K562 (cell line): ENCODE measurements around the gene SLC2A4RG. TPM values are rescaled to one million over a fixed set of nuclear protein-coding genes. Genes with fewer than 3 reads are reported as not detected.
A peak's percentile ranks its signal among the peaks of the same experiment; 100 is the strongest.

Experiments
- ARHGAP35 ChIP-seq: fragments of 450-650 bp; IDR thresholded peaks from 2 replicates; pipeline ENCODE4 v1.6.1; 2018; ENCODE audit not compliant: partially characterized antibody
- ARID1B ChIP-seq: fragments of 450-650 bp; IDR thresholded peaks from 2 replicates; pipeline ENCODE4 v1.6.1; 2016; ENCODE audit warnings: antibody characterized with exemption, mild to moderate bottlenecking, inconsistent platforms
- CC2D1A ChIP-seq: fragments of 450-650 bp; IDR thresholded peaks from 2 replicates; pipeline ENCODE4 v1.6.1; 2017; ENCODE audit warnings: mild to moderate bottlenecking
- CREM ChIP-seq: IDR thresholded peaks from 2 replicates; pipeline ENCODE4 v1.6.1; 2014; ENCODE audit warnings: antibody characterized with exemption, low read depth
- DIDO1 ChIP-seq: fragments of 450-650 bp; IDR thresholded peaks from 2 replicates; pipeline ENCODE4 v1.6.1; 2016; ENCODE audit warnings: low read depth, missing biosample characterization, missing genetic modification characterization
- DMBX1 ChIP-seq: fragments of 250-450 bp; sonication (Bioruptor Pico); IDR thresholded peaks from 2 replicates; pipeline ENCODE4 v1.8.0; 2022; ENCODE audit warnings: inconsistent platforms, mild to moderate bottlenecking, moderate library complexity, borderline replicate concordance
- GATAD2A ChIP-seq: fragments of 450-650 bp; IDR thresholded peaks from 2 replicates; pipeline ENCODE4 v1.6.1; 2017
- NFATC3 ChIP-seq: fragments of 450-650 bp; IDR thresholded peaks from 2 replicates; pipeline ENCODE4 v1.6.1; 2017; ENCODE audit warnings: mild to moderate bottlenecking
- NFE2 ChIP-seq: IDR thresholded peaks from 2 replicates; pipeline ENCODE4 v1.6.1; 2014; ENCODE audit warnings: antibody characterized with exemption, low read depth
- NFE2L1 ChIP-seq: fragments of 450-650 bp; IDR thresholded peaks from 2 replicates; pipeline ENCODE4 v1.6.1; 2016; ENCODE audit warnings: missing genetic modification characterization, low read depth, mild to moderate bottlenecking, missing compliant biosample characterization, moderate library complexity, borderline replicate concordance
- NFIX ChIP-seq: fragments of 250-450 bp; sonication (Bioruptor Pico); IDR thresholded peaks from 2 replicates; pipeline ENCODE4 v1.4.0; 2020; ENCODE audit warnings: low read depth, mild to moderate bottlenecking, moderate library complexity
- PPARD ChIP-seq: fragments of 250-450 bp; sonication (Bioruptor Pico); IDR thresholded peaks from 2 replicates; pipeline ENCODE4 v1.8.0; 2022; ENCODE audit warnings: inconsistent platforms, mild to moderate bottlenecking, moderate library complexity
- SAP30 ChIP-seq: fragments of 200-600 bp; sonication (generic); IDR thresholded peaks from 2 replicates; pipeline ENCODE4 v1.6.1; 2012; ENCODE audit warnings: borderline replicate concordance, low read depth, mild to moderate bottlenecking, moderate library complexity, low read length, control low read depth, inconsistent platforms; ENCODE audit not compliant: insufficient read depth, poor library complexity, severe bottlenecking
- ZNF436 ChIP-seq: fragments of 250-450, 450-650 bp; sonication (Bioruptor Pico); formaldehyde crosslinking; IDR thresholded peaks from 2 replicates; pipeline ENCODE4 v1.7.0; 2020; ENCODE audit warnings: mild to moderate bottlenecking
- polyA plus RNA-seq, 8 experiments: library from polyadenylated mRNA; depleted of rRNA in 4 of 8; stranded (reverse) in 5 of 8; unstranded in 3 of 8; fragments of >200 nt; fragmentation: Nextera tagmentation in 2 of 8; fragmentation: Illumina TruSeq in 1 of 8; extraction: Ambion mirVana in 2 of 8; extraction: Trizol in 1 of 8; gene quantifications; 2 replicates each; pipeline versions ENCODE4 v1.2.1 to v1.2.3, GENCODE V29; 2011 to 2014; ENCODE audit warnings: inconsistent platforms in 1 of 8, missing spikeins in 1 of 8
- total RNA-seq, 7 experiments: library from RNA; depleted of rRNA in 6 of 7; stranded (reverse); fragments of >200 nt in 6 of 7; fragmentation: Illumina TruSeq in 2 of 7; extraction: Trizol in 2 of 7; gene quantifications; 2 replicates each; pipeline versions ENCODE4 v1.2.1 to v1.2.3, GENCODE V29; 2011 to 2021; ENCODE audit warnings: low replicate concordance in 1 of 7
- TF ChIP-seq, protein P1 (sequence below): IDR thresholded peaks from 2 replicates; pipeline ENCODE4 v1.6.1; 2014; ENCODE audit warnings: antibody characterized with exemption
- TF ChIP-seq, protein P2 (sequence below): IDR thresholded peaks from 3 replicates; pipeline ENCODE4 v1.6.1; 2011; ENCODE audit warnings: borderline replicate concordance, mild to moderate bottlenecking; ENCODE audit not compliant: insufficient read length, insufficient read depth
- TF ChIP-seq, protein P3 (sequence below): fragments of 200-800 bp; sonication (Bioruptor generic); IDR thresholded peaks from 2 replicates; pipeline ENCODE4 v1.6.1; 2017; ENCODE audit warnings: missing genetic modification characterization, missing compliant biosample characterization
- TF ChIP-seq, protein P4 (sequence below): fragments of 150-350 bp; conservative IDR thresholded peaks from 2 replicates; pipeline ENCODE4 v1.6.1; 2014; ENCODE audit warnings: low read length
- TF ChIP-seq, protein P5 (sequence below): fragments of 250-450 bp; sonication (Bioruptor Pico); IDR thresholded peaks from 2 replicates; pipeline ENCODE4 v1.5.0; 2021; ENCODE audit warnings: mild to moderate bottlenecking, borderline replicate concordance

SLC2A4RG gene
- total and polyA plus RNA-seq, 9 of the 15 experiments (the other 6 are each of a cell fraction or from before 2014, with no cell fraction given): 0.34 to 97.3 (median 26.5) TPM

DNA sequence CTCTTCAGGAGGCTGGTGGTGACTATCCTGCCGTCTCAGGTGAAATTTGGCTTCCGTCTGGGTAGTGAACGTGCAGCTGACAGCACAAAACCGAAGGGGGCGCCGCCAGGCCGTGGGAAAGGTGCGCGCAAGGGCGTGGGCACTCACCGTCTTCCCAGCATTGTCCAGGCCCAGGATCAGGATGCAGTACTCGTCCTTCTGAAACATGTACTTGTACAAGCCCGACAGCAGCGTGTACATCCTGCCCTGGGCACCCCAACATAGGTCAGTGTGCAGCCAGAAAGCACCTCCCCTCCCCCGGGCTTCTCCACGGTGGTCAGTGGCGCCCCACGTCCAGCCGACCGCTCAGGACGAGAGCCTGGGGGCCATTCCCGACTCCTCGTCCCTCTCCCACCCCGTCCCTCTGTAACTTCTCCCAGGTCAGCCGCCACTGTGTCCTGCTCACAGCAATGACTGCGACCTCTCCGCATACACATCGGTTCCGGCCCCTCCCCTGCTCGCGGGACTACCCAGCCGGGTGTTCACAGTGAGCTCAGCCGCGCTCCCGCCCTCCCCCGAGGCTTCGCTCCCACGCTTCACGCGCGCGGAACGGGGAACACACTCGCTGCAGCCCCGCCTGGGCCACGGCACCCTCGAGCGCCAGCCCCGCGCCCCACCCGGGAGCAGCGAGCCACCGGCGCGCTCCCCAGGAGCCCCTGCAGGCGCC lies 32.6 kb upstream of the SLC2A4RG start (continued):
- TF ChIP-seq, protein P1, sequence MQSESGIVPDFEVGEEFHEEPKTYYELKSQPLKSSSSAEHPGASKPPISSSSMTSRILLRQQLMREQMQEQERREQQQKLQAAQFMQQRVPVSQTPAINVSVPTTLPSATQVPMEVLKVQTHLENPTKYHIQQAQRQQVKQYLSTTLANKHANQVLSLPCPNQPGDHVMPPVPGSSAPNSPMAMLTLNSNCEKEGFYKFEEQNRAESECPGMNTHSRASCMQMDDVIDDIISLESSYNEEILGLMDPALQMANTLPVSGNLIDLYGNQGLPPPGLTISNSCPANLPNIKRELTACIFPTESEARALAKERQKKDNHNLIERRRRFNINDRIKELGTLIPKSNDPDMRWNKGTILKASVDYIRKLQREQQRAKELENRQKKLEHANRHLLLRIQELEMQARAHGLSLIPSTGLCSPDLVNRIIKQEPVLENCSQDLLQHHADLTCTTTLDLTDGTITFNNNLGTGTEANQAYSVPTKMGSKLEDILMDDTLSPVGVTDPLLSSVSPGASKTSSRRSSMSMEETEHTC: no peak
- TF ChIP-seq, protein P2, sequence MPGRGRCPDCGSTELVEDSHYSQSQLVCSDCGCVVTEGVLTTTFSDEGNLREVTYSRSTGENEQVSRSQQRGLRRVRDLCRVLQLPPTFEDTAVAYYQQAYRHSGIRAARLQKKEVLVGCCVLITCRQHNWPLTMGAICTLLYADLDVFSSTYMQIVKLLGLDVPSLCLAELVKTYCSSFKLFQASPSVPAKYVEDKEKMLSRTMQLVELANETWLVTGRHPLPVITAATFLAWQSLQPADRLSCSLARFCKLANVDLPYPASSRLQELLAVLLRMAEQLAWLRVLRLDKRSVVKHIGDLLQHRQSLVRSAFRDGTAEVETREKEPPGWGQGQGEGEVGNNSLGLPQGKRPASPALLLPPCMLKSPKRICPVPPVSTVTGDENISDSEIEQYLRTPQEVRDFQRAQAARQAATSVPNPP: no peak
- TF ChIP-seq, protein P3, sequence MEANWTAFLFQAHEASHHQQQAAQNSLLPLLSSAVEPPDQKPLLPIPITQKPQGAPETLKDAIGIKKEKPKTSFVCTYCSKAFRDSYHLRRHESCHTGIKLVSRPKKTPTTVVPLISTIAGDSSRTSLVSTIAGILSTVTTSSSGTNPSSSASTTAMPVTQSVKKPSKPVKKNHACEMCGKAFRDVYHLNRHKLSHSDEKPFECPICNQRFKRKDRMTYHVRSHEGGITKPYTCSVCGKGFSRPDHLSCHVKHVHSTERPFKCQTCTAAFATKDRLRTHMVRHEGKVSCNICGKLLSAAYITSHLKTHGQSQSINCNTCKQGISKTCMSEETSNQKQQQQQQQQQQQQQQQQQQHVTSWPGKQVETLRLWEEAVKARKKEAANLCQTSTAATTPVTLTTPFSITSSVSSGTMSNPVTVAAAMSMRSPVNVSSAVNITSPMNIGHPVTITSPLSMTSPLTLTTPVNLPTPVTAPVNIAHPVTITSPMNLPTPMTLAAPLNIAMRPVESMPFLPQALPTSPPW (CRISPR knock-in tag): peak; percentile 65
- TF ChIP-seq NFE2 (no peak), ARHGAP35 (no peak), PPARD (CRISPR knock-in tag) (no peak), SAP30 (peak; percentile 45), DIDO1 (tag) (no peak), NFATC3 (no peak), DMBX1 (CRISPR knock-in tag) (no peak), GATAD2A (0 out of 2 replicates have a peak, but pooled peaks have one; percentile 41), CC2D1A (peak; percentile 75), ZNF436 (CRISPR knock-in tag) (no peak), NFE2L1 (tag) (no peak), ARID1B (peak; percentile 40; the same call in 1 of the 2 replicates), NFIX (CRISPR knock-in tag) (no peak), CREM (peak; percentile 77)
- TF ChIP-seq, protein P4, sequence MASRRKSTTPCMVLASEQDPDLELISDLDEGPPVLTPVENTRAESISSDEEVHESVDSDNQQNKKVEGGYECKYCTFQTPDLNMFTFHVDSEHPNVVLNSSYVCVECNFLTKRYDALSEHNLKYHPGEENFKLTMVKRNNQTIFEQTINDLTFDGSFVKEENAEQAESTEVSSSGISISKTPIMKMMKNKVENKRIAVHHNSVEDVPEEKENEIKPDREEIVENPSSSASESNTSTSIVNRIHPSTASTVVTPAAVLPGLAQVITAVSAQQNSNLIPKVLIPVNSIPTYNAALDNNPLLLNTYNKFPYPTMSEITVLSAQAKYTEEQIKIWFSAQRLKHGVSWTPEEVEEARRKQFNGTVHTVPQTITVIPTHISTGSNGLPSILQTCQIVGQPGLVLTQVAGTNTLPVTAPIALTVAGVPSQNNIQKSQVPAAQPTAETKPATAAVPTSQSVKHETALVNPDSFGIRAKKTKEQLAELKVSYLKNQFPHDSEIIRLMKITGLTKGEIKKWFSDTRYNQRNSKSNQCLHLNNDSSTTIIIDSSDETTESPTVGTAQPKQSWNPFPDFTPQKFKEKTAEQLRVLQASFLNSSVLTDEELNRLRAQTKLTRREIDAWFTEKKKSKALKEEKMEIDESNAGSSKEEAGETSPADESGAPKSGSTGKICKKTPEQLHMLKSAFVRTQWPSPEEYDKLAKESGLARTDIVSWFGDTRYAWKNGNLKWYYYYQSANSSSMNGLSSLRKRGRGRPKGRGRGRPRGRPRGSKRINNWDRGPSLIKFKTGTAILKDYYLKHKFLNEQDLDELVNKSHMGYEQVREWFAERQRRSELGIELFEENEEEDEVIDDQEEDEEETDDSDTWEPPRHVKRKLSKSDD: no peak
- TF ChIP-seq, protein P5, sequence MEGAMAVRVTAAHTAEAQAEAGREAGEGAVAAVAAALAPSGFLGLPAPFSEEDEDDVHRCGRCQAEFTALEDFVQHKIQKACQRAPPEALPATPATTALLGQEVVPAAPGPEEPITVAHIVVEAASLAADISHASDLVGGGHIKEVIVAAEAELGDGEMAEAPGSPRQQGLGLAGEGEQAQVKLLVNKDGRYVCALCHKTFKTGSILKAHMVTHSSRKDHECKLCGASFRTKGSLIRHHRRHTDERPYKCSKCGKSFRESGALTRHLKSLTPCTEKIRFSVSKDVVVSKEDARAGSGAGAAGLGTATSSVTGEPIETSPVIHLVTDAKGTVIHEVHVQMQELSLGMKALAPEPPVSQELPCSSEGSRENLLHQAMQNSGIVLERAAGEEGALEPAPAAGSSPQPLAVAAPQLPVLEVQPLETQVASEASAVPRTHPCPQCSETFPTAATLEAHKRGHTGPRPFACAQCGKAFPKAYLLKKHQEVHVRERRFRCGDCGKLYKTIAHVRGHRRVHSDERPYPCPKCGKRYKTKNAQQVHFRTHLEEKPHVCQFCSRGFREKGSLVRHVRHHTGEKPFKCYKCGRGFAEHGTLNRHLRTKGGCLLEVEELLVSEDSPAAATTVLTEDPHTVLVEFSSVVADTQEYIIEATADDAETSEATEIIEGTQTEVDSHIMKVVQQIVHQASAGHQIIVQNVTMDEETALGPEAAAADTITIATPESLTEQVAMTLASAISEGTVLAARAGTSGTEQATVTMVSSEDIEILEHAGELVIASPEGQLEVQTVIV: no peak
